ENCODE measurements around the gene OR6X1. TPM values are rescaled to one million over a fixed set of nuclear protein-coding genes. Genes with fewer than 3 reads are reported as not detected.

The OR6X1 gene
- total and polyA plus RNA-seq, 8 donors = not detected

- Histone ChIP-seq H3K27ac (no peak overlapping the region), H3K9me3 (no peaks in the 10 kb centered on the region), H3K4me3 (no peak overlapping the region), H3K4me1 (no peaks in the 10 kb centered on the region), H3K27me3 (no peaks in the 10 kb centered on the region), H3K36me3 (no peaks in the 10 kb centered on the region)
- ATAC-seq (no peak), DNase-seq (no peak)
- intact Hi-C loops (cut with DNase I) = no loop called here
- TF ChIP-seq, protein P1, sequence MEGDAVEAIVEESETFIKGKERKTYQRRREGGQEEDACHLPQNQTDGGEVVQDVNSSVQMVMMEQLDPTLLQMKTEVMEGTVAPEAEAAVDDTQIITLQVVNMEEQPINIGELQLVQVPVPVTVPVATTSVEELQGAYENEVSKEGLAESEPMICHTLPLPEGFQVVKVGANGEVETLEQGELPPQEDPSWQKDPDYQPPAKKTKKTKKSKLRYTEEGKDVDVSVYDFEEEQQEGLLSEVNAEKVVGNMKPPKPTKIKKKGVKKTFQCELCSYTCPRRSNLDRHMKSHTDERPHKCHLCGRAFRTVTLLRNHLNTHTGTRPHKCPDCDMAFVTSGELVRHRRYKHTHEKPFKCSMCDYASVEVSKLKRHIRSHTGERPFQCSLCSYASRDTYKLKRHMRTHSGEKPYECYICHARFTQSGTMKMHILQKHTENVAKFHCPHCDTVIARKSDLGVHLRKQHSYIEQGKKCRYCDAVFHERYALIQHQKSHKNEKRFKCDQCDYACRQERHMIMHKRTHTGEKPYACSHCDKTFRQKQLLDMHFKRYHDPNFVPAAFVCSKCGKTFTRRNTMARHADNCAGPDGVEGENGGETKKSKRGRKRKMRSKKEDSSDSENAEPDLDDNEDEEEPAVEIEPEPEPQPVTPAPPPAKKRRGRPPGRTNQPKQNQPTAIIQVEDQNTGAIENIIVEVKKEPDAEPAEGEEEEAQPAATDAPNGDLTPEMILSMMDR (IDR thresholded peaks at IDR 0.05) = no peak
These were observed 17.3 kb upstream of the OR6X1 start for GRCh38 chr11:123771664-123772063.

DNA sequence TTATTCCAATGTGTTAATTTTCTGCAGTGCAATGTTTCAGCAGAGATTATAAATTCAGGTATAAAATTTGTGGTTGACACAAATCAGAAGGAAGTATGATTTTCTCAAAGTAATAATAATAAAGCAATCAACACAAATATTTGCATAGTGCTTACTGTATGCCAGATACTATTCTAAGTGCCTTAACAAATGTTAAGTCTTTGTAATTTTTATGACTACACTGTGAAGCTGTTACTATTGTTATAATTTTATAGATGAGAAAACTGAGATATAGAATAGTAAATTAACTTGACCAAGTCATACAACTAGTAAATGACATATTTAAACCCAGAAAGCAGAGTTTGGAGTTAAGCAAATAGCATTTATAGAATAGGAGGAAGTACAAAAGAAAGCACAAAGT lies 16.4 kb upstream of the OR6X1 start:
- TF ChIP-seq, protein P1 (IDR thresholded peaks at IDR 0.05) = no peak
- H3K9me3 ChIP-seq = no peaks in the 10 kb centered on the region
- no peak overlapping the region for H3K4me3 ChIP-seq
- H3K36me3 ChIP-seq = no peaks in the 10 kb centered on the region
- intact Hi-C loops (cut with DNase I) = no loop called here
- no peak for DNase-seq
- no peaks in the 10 kb centered on the region for H3K27me3 ChIP-seq
- H3K4me1 ChIP-seq = no peaks in the 10 kb centered on the region
- H3K27ac ChIP-seq = no peak overlapping the region
- no peak for ATAC-seq

DNA sequence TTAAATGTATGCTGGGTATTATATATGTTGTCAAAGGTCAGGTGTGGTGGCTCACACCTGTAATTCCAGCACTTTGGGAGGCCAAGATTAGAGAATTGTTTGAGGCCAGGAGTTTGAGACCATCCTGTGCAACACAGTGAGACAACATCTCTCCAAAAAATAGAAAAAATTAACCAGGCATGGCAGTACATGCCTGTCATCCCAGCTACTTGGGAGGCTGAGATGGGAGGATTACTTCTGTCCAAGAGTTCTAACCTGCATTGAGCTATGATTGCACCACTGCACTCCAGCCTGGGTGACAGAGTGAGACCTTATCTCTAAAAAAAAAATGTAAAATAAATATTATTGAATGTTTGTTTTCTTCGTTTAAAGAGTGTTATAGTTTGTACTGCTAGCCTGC lies 11.3 kb upstream of the OR6X1 start:
- Histone ChIP-seq H3K4me3 (no peak overlapping the region), H3K27ac (no peak overlapping the region), H3K27me3 (no peaks in the 10 kb centered on the region), H3K4me1 (no peaks in the 10 kb centered on the region), H3K9me3 (peaks cover 0 to 22% of the 10 kb centered on the region in 2 donors), H3K36me3 (no peaks in the 10 kb centered on the region)
- intact Hi-C loops (cut with DNase I) = no loop called here
- TF ChIP-seq, protein P1 (IDR thresholded peaks at IDR 0.05) = no peak
- no peak for DNase-seq
- no peak for ATAC-seq

GRCh38 chr11:123762422-123762821 lies 8.1 kb upstream of the OR6X1 start:
- Histone ChIP-seq H3K9me3 (peaks cover 0 to 22% of the 10 kb centered on the region in 2 donors), H3K4me3 (no peak overlapping the region), H3K4me1 (no peaks in the 10 kb centered on the region), H3K27ac (no peak overlapping the region), H3K36me3 (no peaks in the 10 kb centered on the region), H3K27me3 (no peaks in the 10 kb centered on the region)
- TF ChIP-seq, protein P1 (IDR thresholded peaks at IDR 0.05) = no peak
- DNase-seq (no peak), ATAC-seq (no peak)
- intact Hi-C loops (cut with DNase I) = no loop called here

DNA sequence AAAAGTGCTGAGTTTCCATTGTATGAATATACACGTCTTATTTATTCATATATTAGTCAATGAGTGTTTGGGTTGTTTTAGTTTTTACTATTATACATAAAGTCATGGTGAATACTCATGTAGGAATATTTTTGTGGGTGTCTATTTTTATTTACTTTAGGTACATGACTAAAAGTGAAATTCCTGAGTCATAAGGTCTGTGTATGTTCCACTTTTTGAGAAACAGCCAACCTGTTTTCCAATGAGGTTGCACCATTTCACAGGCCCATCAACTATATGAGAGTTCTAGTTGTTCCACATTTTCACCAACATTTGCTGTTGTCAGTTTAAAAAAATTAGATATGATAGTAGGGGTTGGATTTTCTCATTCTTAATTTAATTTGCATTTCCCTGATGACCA lies 6.6 kb upstream of the OR6X1 start:
- Histone ChIP-seq H3K27me3 (no peaks in the 10 kb centered on the region), H3K27ac (no peak overlapping the region), H3K4me3 (no peak overlapping the region), H3K36me3 (no peaks in the 10 kb centered on the region), H3K4me1 (no peaks in the 10 kb centered on the region), H3K9me3 (peaks cover 0 to 22% of the 10 kb centered on the region in 2 donors)
- intact Hi-C loops (cut with DNase I) = no loop called here
- TF ChIP-seq, protein P1 (IDR thresholded peaks at IDR 0.05) = no peak
- no peak for ATAC-seq
- no peak for DNase-seq

Data from left lung (tissue), 10 donors.